Body of pancreas (tissue), 4 donors: Measurements from ENCODE around the gene ZNF687.

Experiments
- CTCF ChIP-seq, 7 experiments: fragments of 450-650 bp in 4 of 7; fragments of 200-600 bp in 3 of 7; sonication (generic) in 3 of 7; IDR thresholded peaks; one replicate each; pipeline ENCODE4 v1.5.1; 2016 to 2019; ENCODE audit warnings: antibody characterized with exemption in 7 of 7
- POLR2A ChIP-seq, 3 donors: fragments of 450-650 bp; IDR thresholded peaks; one replicate each; pipeline ENCODE4 v1.6.1; 2016; ENCODE audit warnings: antibody characterized with exemption in 3 of 3, mild to moderate bottlenecking in 2 of 3

- TF ChIP-seq CTCF (IDR thresholded peaks at IDR 0.05) (no peak), POLR2A (IDR thresholded peaks at IDR 0.05) (no peak)
Observed at GRCh38 chr1:151325231-151325630, 43.1 kb downstream of the ZNF687 start.
